Thoracic aorta (tissue), 2 donors: ENCODE data around the gene C8A. TPM values are rescaled to one million over a fixed set of nuclear protein-coding genes. Genes with fewer than 3 reads are reported as not detected.

Source experiments
- ATAC-seq: fragments of 150-250 bp; one replicate; pipeline ENCODE4 v1.8.0; 2017; ENCODE audit warnings: low read depth; ENCODE audit not compliant: insufficient number of reproducible peaks, low FRiP score
- DNase-seq: peaks from one replicate; pipeline ENCODE4 v3.0.0-alpha.2; 2020; ENCODE audit warnings: low spot score
- H3K27ac ChIP-seq, 2 donors: fragments of 200-600 bp; sonication (generic); 1 replicate in 1 of 2; 2 replicates in 1 of 2; pipeline ENCODE4 v1.5.1; 2016; ENCODE audit warnings: mild to moderate bottlenecking in 2 of 2, moderate library complexity in 2 of 2
- H3K27me3 ChIP-seq: fragments of 200-600 bp; sonication (generic); replicated peaks from 2 replicates; pipeline ENCODE4 v1.6.0; 2016; ENCODE audit warnings: mild to moderate bottlenecking; ENCODE audit not compliant: insufficient read depth
- H3K36me3 ChIP-seq: fragments of 200-600 bp; sonication (generic); one replicate; pipeline ENCODE4 v1.5.1; 2016
- H3K4me1 ChIP-seq, 2 donors: fragments of 200-600 bp; sonication (generic); 1 replicate in 1 of 2; 2 replicates in 1 of 2; pipeline versions ENCODE4 v1.5.1 to v1.6.0; 2016; ENCODE audit warnings: low read depth in 2 of 2, mild to moderate bottlenecking in 1 of 2; ENCODE audit not compliant: control insufficient read depth in 1 of 2
- H3K4me3 ChIP-seq: fragments of 200-600 bp; sonication (generic); 2 replicates; pipeline ENCODE4 v1.5.1; 2016; ENCODE audit warnings: mild to moderate bottlenecking
- H3K9me3 ChIP-seq: fragments of 200-600 bp; sonication (generic); 2 replicates; pipeline ENCODE4 v1.5.1; 2016
- total RNA-seq, 2 donors: library from RNA; depleted of rRNA; stranded (reverse); fragments of >200 nt; gene quantifications; one replicate each; pipeline versions ENCODE4 v1.1.0 to v1.2.3, GENCODE V29; 2016
- TF ChIP-seq, protein P1 (sequence below): fragments of 200-600 bp; sonication (generic); IDR thresholded peaks from one replicate; pipeline ENCODE4 v1.5.1; 2019; ENCODE audit warnings: antibody characterized with exemption

C8A gene
- total RNA-seq, 2 donors from 2014 or later, result not detected

DNA sequence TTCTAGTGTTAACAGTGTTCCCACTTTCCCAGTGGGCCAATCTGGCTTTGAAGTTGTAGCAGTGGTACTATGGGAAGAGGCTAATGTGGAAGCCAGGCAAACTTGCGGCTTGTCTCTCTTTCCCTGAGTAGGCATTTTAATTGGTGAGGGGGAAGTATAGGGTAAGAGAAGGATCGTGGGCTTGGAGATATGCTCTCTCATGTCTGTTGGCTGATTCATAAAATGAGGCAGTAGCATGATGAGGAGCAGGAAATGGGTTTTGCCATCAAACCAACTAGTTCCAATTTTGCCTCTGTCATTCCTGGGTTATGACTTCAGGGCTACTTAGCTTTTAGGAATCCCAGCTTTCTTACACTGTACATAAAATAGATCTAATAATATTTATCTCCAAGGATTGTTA lies 12.1 kb downstream of the C8A start:
- no peaks in the 10 kb centered on the region for H3K36me3 ChIP-seq
- no peaks in the 10 kb centered on the region for H3K9me3 ChIP-seq
- no peaks in the 10 kb centered on the region for H3K4me1 ChIP-seq
- DNase-seq (no peak), ATAC-seq (no peak)
- TF ChIP-seq, protein P1, sequence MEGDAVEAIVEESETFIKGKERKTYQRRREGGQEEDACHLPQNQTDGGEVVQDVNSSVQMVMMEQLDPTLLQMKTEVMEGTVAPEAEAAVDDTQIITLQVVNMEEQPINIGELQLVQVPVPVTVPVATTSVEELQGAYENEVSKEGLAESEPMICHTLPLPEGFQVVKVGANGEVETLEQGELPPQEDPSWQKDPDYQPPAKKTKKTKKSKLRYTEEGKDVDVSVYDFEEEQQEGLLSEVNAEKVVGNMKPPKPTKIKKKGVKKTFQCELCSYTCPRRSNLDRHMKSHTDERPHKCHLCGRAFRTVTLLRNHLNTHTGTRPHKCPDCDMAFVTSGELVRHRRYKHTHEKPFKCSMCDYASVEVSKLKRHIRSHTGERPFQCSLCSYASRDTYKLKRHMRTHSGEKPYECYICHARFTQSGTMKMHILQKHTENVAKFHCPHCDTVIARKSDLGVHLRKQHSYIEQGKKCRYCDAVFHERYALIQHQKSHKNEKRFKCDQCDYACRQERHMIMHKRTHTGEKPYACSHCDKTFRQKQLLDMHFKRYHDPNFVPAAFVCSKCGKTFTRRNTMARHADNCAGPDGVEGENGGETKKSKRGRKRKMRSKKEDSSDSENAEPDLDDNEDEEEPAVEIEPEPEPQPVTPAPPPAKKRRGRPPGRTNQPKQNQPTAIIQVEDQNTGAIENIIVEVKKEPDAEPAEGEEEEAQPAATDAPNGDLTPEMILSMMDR, result no peak
- no peak overlapping the region for H3K27ac ChIP-seq
- H3K4me3 ChIP-seq, result no peak overlapping the region
- H3K27me3 ChIP-seq, result no peaks in the 10 kb centered on the region

GRCh38 chr1:56867491-56867890 lies 12.9 kb downstream of the C8A start:
- no peaks in the 10 kb centered on the region for H3K27me3 ChIP-seq
- DNase-seq (no peak), ATAC-seq (no peak)
- H3K36me3 ChIP-seq, result no peaks in the 10 kb centered on the region
- H3K27ac ChIP-seq, result no peak overlapping the region
- H3K9me3 ChIP-seq, result no peaks in the 10 kb centered on the region
- no peak overlapping the region for H3K4me3 ChIP-seq
- TF ChIP-seq, protein P1, result no peak
- H3K4me1 ChIP-seq, result no peaks in the 10 kb centered on the region

- no peak for DNase-seq
- Histone ChIP-seq H3K4me1 (no peaks in the 10 kb centered on the region), H3K36me3 (no peaks in the 10 kb centered on the region), H3K27me3 (no peaks in the 10 kb centered on the region), H3K9me3 (no peaks in the 10 kb centered on the region), H3K27ac (no peak overlapping the region), H3K4me3 (no peak overlapping the region)
- no peak for ATAC-seq
- TF ChIP-seq, protein P1, result no peak
Observed at GRCh38 chr1:56868761-56869160, 14.2 kb downstream of the C8A start.

- DNase-seq (no peak), ATAC-seq (no peak)
- H3K4me3 ChIP-seq, result no peak overlapping the region
- no peak overlapping the region for H3K27ac ChIP-seq
- H3K9me3 ChIP-seq, result no peaks in the 10 kb centered on the region
- no peaks in the 10 kb centered on the region for H3K36me3 ChIP-seq
- H3K27me3 ChIP-seq, result no peaks in the 10 kb centered on the region
- H3K4me1 ChIP-seq, result no peaks in the 10 kb centered on the region
- TF ChIP-seq, protein P1, result no peak
Observed at GRCh38 chr1:56872597-56872996, 18.0 kb downstream of the C8A start.

DNA sequence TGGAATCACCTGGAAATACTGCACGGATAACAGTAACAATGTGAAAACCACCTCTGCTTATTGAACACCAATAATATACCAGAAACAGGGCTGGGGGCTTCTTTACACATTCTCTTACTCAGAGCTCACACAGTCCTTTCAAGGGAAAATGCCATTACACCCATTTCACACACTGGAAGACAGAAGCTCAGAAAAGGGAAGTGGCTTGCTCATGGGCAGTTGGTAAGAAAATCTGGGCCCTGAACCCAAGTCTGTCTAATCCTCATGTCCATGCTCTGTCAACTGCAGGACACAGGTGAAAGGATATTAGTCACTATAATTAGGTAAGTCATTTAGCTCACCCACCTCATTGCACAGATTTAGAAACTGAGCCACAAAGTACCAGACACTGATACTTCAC lies 18.6 kb downstream of the C8A start:
- TF ChIP-seq, protein P1, result no peak

More for the DNA sequence above, 18.6 kb downstream of the C8A start:
- ATAC-seq (no peak), DNase-seq (no peak)
- H3K27me3 ChIP-seq, result no peaks in the 10 kb centered on the region
- H3K4me3 ChIP-seq, result no peak overlapping the region
- H3K9me3 ChIP-seq, result no peaks in the 10 kb centered on the region
- H3K4me1 ChIP-seq, result no peaks in the 10 kb centered on the region
- H3K36me3 ChIP-seq, result no peaks in the 10 kb centered on the region
- no peak overlapping the region for H3K27ac ChIP-seq
